MM.1S (cell line): ENCODE data around the gene OR10G7.

Experiments used
- DNase-seq: peaks from one replicate; pipeline ENCODE4 v3.0.0-alpha.2; 2015
- H2AFZ ChIP-seq: fragments of 300-600 bp; sonication (generic); 2 replicates; pipeline ENCODE4 v1.6.0; 2016; ENCODE audit warnings: antibody characterized with exemption, low read length
- H3F3A ChIP-seq: fragments of 300-600 bp; sonication (generic); 2 replicates; pipeline ENCODE4 v1.6.1; 2016; ENCODE audit warnings: mild to moderate bottlenecking, antibody characterized with exemption, low read length, moderate library complexity, mixed read lengths; ENCODE audit not compliant: insufficient read depth
- H3K27ac ChIP-seq: fragments of 300-600 bp; sonication (generic); 2 replicates; pipeline ENCODE4 v1.5.1; 2016; ENCODE audit warnings: mild to moderate bottlenecking, low read length
- H3K27me3 ChIP-seq: fragments of 300-600 bp; sonication (generic); replicated peaks from 2 replicates; pipeline ENCODE4 v1.6.0; 2016; ENCODE audit warnings: low read length; ENCODE audit not compliant: insufficient read depth
- H3K36me3 ChIP-seq: fragments of 300-600 bp; sonication (generic); replicated peaks from 2 replicates; pipeline ENCODE4 v1.6.1; 2016; ENCODE audit warnings: mild to moderate bottlenecking, low read length, mixed read lengths; ENCODE audit not compliant: insufficient read depth
- H3K4me1 ChIP-seq: fragments of 300-600 bp; sonication (generic); 2 replicates; pipeline ENCODE4 v1.6.1; 2016; ENCODE audit warnings: low read length, mixed read lengths
- H3K4me2 ChIP-seq: fragments of 300-600 bp; sonication (generic); 2 replicates; pipeline ENCODE4 v1.6.0; 2016; ENCODE audit warnings: low read depth, low read length
- H3K4me3 ChIP-seq: fragments of 300-600 bp; sonication (generic); 2 replicates; pipeline ENCODE4 v1.5.1; 2016; ENCODE audit warnings: low read length, mixed read lengths
- H3K79me2 ChIP-seq: fragments of 300-600 bp; sonication (generic); 2 replicates; pipeline ENCODE4 v1.6.1; 2016; ENCODE audit warnings: mixed run types, low read length, mixed read lengths
- H3K9ac ChIP-seq: fragments of 300-600 bp; sonication (generic); 2 replicates; pipeline ENCODE4 v1.6.1; 2016; ENCODE audit warnings: low read length, mixed read lengths
- H3K9me2 ChIP-seq: fragments of 300-600 bp; sonication (generic); replicated peaks from 2 replicates; pipeline ENCODE4 v1.6.1; 2016; ENCODE audit warnings: mild to moderate bottlenecking, low read length, mixed read lengths; ENCODE audit not compliant: insufficient read depth
- H3K9me3 ChIP-seq: fragments of 300-600 bp; sonication (generic); replicated peaks from 2 replicates; pipeline ENCODE4 v1.6.1; 2016; ENCODE audit warnings: mild to moderate bottlenecking, low read length, mixed read lengths; ENCODE audit not compliant: insufficient read depth
- H4K20me1 ChIP-seq: fragments of 300-600 bp; sonication (generic); 2 replicates; pipeline ENCODE4 v1.6.1; 2016; ENCODE audit warnings: mild to moderate bottlenecking, low read length, moderate library complexity, mixed read lengths; ENCODE audit not compliant: insufficient read depth
- CTCF ChIP-seq: fragments of 300-600 bp; sonication (generic); IDR thresholded peaks from 2 replicates; pipeline ENCODE4 v1.5.1; 2016; ENCODE audit warnings: antibody characterized with exemption, low read length, mixed read lengths
- EZH2 ChIP-seq: fragments of 300-600 bp; sonication (generic); optimal IDR thresholded peaks from 2 replicates; pipeline ENCODE3; 2017; ENCODE audit warnings: low read depth, mild to moderate bottlenecking, antibody characterized with exemption, low read length, mixed read lengths
- EZH2phosphoT487 ChIP-seq: fragments of 300-600 bp; sonication (generic); IDR thresholded peaks from 2 replicates; pipeline ENCODE4 v1.6.1; 2018; ENCODE audit warnings: antibody characterized with exemption, low read length

Gene OR10G7

GRCh38 chr11:124082371-124082770 lies 41.2 kb upstream of the OR10G7 start:
- Histone ChIP-seq H3K27me3 (no peaks in the 10 kb centered on the region), H3K36me3 (no peaks in the 10 kb centered on the region), H3K4me2 (no peak overlapping the region), H3K79me2 (no peaks in the 10 kb centered on the region), H3F3A (no peaks in the 10 kb centered on the region), H3K9me3 (no peaks in the 10 kb centered on the region), H3K9me2 (no peaks in the 10 kb centered on the region), H3K4me1 (no peaks in the 10 kb centered on the region), H3K9ac (no peak overlapping the region), H2AFZ (no peak overlapping the region), H3K27ac (no peak overlapping the region), H3K4me3 (no peak overlapping the region), H4K20me1 (no peaks in the 10 kb centered on the region)
- TF ChIP-seq EZH2phosphoT487: no peak
- no peak for TF ChIP-seq CTCF
- TF ChIP-seq EZH2: no peak
- no peak for DNase-seq

- Histone ChIP-seq H3K9me3 (no peaks in the 10 kb centered on the region), H3K27ac (no peak overlapping the region), H2AFZ (no peak overlapping the region), H3K79me2 (no peaks in the 10 kb centered on the region), H3K4me2 (no peak overlapping the region), H4K20me1 (no peaks in the 10 kb centered on the region), H3K27me3 (no peaks in the 10 kb centered on the region), H3F3A (no peaks in the 10 kb centered on the region), H3K36me3 (no peaks in the 10 kb centered on the region), H3K4me3 (no peak overlapping the region), H3K9ac (no peak overlapping the region), H3K9me2 (no peaks in the 10 kb centered on the region), H3K4me1 (no peaks in the 10 kb centered on the region)
- DNase-seq: no peak
- TF ChIP-seq EZH2 (no peak), CTCF (no peak), EZH2phosphoT487 (no peak)
Measured at GRCh38 chr11:124081483-124081882, 40.4 kb upstream of the OR10G7 start.

GRCh38 chr11:124080327-124081001 lies 39.3 kb upstream of the OR10G7 start:
- no peak overlapping the region for H3K4me3 ChIP-seq
- DNase-seq: no peak
- no peak overlapping the region for H2AFZ ChIP-seq
- H3K27me3 ChIP-seq: no peaks in the 10 kb centered on the region
- no peaks in the 10 kb centered on the region for H3K36me3 ChIP-seq
- TF ChIP-seq CTCF (no peak), EZH2 (no peak), EZH2phosphoT487 (no peak)
- H4K20me1 ChIP-seq: no peaks in the 10 kb centered on the region
- no peaks in the 10 kb centered on the region for H3K9me3 ChIP-seq
- H3K27ac ChIP-seq: no peak overlapping the region
- H3K4me1 ChIP-seq: no peaks in the 10 kb centered on the region
- H3K9ac ChIP-seq: no peak overlapping the region
- no peak overlapping the region for H3K4me2 ChIP-seq
- no peaks in the 10 kb centered on the region for H3F3A ChIP-seq
- no peaks in the 10 kb centered on the region for H3K79me2 ChIP-seq
- no peaks in the 10 kb centered on the region for H3K9me2 ChIP-seq
